Right forelimb (tissue), 1 donor: ENCODE results near the gene SMURF1.
"Not testable (repeated sequence)": the region's sequence is repeated elsewhere in the genome, so short reads cannot be mapped to it uniquely, and the experiment has no call there.

Experiments used
- DNase-seq: peaks from one replicate; pipeline ENCODE4 v3.0.0-alpha.2; 2018

The SMURF1 gene

DNA sequence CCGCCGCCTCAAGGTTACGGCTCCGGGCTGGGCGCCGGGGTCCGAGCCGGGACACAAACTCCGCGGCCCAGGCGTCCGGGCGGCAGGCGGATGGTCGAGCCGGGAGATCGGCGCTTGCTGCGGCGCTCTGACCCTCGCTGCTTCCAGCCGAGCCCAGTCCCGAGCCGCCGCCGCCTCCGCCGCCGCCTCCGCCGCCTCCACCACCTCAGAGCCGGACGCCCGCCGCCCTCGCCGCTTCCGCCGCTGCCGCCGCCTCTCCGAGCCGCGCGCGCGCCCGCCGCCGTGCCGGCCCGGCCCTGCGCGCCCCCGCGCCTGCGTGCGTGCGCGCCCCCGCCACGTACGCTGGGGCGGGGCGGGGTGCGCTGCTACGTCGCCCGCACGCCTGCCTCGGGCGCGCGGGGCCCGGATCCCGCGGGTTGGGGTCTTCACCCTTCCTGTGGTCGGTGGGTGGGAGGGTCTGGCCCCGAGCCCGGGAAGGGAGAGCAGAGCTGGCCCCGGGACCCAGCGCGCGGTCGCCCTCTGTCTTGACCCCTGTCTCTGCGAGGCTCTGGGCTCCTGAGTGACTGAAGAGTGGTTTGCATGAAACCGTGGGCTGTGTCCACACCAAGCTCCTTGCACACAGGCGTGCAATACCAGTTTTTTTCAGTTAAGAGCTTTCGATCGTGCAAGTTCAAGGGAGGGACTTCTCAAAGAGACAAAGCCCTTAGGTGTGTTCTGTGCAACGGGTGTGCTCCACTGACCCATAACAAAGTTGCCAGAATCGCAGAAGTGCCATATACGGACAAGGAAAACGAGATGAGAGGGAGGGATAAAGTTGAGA, at the start of gene SMURF1:
Gene SMURF1, minus strand, starts transcription at position 256 of the 820 bp plus-strand sequence. CDS start 328 bp downstream, outside the sequence.
- peak; percentile 84 for DNase-seq

DNA sequence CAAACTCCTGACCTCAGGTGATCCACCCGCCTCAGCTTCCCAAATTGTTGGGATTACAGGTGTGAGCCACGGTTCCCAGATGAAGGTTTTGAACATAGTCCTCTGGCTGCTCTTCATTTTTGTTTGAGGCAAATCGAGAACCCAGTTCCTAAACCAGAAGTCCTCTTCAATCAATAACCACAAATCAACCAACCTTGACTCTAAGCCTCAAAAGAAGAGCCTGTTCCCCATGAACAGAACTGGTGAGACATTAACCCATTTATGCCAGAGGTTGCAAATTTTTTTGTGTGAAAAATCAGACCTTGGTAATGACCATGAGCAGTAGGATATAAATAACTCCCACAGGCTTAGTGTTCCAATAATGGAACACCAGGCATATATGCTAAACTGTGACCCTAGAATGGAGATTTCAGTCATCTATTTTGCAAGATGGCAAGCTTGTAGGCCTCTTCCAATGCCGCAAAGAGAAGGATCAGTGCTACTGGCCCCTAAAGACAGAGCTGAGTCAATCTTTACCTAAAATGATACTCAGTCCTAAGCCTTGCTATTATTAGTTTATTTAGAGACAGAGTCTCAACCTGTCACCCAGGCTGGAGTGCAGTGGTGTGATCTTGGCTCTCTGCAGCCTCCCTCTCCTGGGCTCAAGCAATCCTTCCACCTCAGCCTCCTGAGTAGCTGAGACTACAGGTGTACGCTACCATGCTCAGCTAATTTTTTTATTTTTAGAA, 48.1 kb upstream of the SMURF1 start:
- DNase-seq: no peak

DNA sequence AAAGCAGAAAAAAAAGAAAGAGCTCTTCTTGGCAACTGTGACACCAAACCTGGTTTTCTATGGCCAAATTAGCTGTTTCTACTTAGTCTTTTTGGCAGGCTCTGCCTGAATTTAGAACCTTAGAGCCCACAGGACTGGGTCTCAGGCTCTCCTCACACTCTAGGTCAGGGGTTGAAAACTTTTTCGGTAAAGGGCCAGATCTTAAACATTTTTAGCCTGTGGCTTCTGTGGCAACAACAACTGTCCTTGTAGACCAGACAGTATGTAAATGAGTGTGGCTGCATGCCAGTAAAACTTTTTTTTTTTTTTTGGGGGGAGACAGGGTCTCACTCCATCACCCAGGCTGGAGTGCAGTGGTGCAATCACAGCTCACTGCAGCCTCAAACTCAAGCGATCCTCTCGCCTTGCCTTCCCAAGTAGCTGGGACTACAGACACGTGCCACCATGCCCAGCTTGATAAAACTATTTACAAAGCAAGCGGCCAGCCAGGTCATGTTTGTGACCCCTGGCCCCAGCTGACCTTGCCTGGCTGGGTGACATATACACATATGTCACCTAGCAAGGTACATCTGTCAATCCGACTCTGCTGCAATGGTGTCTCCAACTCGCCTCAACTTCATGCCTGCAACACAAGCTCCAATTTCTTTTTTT, 46.6 kb upstream of the SMURF1 start:
- DNase-seq: no peak

DNA sequence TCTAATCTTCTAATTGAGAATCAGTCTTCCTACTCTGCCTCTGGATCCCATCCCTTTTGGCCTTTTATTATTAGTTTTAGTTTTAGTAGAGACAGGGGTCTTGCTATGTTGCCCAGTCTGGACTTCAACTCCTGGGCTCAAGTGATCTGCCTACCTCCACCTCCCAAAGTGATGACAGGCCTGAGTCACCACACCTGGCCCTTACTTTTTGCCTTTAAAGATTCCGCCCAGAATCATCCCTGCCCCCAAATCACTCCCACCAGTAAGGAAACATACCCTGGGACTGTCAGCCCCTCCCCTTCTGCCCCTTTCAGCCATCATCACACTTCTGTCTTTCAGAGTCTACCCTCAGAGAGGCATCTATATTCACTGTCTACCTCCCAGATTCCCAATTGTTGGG, 45.3 kb upstream of the SMURF1 start:
- DNase-seq: no peak

GRCh38 chr7:99188221-99188620, 44.3 kb upstream of the SMURF1 start:
- no peak for DNase-seq

DNA sequence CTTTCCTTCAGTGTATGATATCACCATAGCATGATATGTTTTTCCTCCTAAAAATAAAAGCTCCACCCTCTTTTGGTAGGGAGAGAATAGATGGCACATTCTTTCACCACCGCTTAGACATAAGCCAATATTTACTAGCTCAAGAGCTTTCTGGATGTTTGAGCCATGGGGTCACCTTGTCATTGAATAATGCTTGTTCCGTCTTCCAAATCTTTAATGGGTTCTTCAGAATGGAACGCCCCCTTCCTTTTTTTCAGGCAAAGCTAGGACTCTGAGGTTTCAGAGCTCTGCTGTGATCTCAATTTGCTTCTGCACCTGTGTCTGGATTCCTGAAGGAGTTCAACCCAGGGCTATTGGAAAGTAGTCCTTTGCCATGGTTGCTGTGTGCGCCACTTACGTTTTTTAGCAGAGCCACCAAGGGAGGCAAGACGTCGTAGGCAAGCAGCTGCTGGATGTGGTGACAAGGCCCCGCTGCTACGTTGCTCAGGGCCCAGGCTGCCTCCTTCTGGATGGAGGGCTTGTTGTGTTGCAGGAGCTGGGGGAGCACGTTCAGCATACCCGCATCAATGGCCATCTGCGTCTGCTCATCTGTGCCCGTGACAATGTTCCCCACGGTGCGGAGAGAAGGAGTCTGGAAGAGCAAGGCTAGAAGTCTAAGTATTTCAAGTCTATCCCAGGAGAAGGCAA, 40.8 kb upstream of the SMURF1 start:
- no peak for DNase-seq

- no peak for DNase-seq
These were observed 36.3 kb upstream of the SMURF1 start for GRCh38 chr7:99180067-99180650.

DNA sequence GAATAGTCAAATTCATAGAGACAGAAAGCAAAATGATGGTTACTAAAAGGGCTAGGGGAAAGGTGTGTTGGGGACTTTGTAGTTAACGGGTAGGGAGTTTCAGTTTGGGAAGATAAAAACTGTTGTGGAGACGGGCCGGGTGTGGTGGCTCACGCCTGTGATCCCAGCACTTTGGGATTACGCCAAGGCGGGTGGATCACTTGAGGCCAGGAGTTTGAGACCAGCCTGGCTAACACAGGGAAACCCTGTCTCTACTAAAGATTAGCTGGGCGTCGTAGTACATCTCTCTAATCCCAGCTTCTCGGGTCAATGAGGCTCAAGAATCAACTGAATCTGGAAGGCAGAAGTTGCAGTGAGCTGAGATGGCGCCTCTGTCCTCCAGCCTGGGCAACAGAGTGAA, 33.3 kb upstream of the SMURF1 start:
- no peak for DNase-seq

GRCh38 chr7:99173787-99174186, 29.9 kb upstream of the SMURF1 start:
- no peak for DNase-seq

DNA sequence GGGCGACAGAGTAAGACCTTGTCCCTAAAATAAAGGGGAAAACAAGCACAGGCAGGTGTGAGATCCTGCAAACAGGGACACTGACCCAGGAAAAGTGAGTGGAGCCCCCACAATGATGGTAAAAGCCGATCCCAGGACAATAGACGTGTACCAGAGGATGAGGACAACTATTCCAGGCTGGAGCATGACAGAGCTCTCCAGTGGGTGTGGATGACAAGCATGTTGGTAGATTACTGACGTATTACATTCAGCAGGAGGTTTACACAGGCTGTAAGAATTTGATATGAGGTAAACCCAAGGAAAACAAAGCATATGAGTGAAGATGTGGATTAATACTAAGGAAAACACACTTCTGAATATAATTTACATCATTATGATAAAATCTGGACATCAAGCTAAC, 27.8 kb upstream of the SMURF1 start:
- no peak for DNase-seq

GRCh38 chr7:99170730-99171074, 26.8 kb upstream of the SMURF1 start:
- DNase-seq: no peak

- no peak for DNase-seq
These were observed 26.3 kb upstream of the SMURF1 start for GRCh38 chr7:99170065-99170729.

GRCh38 chr7:99167072-99167471, 23.2 kb upstream of the SMURF1 start:
- no peak for DNase-seq

- no peak for DNase-seq
These were observed 21.9 kb upstream of the SMURF1 start for GRCh38 chr7:99165816-99166215.

DNA sequence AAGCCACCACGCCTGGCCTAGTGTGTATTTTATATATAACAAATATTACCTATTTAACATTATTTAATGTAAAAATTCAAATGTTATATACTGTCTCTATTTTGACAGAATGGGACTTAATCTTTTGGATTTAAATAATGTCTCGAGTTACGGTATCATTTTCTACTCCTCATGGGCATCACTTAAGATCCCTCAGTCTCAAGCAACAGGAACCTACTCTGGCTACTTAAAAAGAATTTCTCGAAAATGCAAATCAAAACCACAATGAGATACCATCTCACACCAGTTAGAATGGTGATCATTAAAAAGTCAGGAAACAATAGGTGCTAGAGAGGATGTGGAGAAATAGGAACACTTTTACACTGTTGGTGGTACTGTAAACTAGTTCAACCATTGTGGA, 19.8 kb upstream of the SMURF1 start:
- not testable (repeated sequence) for DNase-seq

- DNase-seq: no peak
These were observed 12.7 kb upstream of the SMURF1 start for GRCh38 chr7:99156649-99157048.

- DNase-seq: no peak
These were observed 11.3 kb upstream of the SMURF1 start for GRCh38 chr7:99155211-99155610.

- no peak for DNase-seq
These were observed 3.1 kb upstream of the SMURF1 start for GRCh38 chr7:99146979-99147378.

DNA sequence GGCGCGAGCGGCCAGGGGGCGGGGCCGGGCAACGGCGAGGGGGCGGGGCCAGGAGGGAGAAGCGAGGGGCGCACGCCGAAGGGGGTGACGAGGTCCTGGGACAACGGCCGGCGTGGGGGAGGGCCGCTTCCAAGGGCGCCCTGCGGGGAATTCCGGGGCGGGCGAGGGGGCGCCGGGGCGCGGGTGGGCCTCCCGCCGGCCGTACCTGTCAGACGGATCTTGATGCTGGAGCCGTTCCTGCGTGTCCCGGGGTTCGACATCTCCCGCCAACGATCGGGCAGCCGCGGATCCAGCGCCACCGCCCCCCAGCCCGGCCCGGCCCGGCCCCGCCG, 421 bp downstream of the SMURF1 start:
- DNase-seq: no peak

DNA sequence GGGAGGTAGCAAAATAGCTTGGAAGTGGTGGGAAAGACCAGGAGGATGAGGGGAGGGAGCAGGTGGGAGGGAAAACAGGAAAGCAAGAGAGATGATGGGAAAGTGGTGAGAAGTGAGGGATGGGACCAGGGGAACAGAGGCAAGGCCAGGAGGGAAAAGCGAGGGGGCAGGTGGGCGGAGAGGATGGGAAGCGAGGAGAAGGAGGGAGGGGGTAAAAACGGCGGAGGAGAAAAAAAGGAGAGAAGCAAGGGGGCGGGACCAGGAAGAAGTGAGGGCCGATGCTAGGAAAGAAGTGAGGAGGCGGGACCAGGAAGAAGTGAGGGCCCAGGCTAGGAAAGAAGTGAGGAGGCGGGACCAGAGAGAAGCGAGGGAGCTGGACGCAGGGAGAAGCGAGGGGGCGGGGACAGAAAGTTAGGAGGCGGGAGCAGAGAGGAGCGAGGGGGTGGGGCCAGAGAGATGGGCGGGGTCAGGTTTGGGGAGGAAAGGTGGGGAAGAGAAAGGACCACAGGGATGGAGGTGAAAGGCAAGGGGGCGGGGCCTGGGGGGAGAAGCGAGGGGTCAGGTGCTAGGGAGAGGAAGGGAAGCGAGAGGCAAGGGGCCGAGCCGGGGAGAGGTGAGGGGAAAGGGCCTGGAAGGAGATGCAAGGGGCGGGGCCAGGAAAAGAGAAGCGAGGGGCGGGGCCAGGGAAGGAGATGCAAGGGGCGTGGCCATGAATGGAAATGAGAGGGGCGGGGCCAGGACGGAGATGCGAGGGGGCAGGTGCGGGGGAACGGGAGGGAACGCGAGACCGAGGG, 984 bp downstream of the SMURF1 start:
- peak; percentile 92 for DNase-seq
